ENCODE data around the gene TP53RK.

TP53RK gene

DNA sequence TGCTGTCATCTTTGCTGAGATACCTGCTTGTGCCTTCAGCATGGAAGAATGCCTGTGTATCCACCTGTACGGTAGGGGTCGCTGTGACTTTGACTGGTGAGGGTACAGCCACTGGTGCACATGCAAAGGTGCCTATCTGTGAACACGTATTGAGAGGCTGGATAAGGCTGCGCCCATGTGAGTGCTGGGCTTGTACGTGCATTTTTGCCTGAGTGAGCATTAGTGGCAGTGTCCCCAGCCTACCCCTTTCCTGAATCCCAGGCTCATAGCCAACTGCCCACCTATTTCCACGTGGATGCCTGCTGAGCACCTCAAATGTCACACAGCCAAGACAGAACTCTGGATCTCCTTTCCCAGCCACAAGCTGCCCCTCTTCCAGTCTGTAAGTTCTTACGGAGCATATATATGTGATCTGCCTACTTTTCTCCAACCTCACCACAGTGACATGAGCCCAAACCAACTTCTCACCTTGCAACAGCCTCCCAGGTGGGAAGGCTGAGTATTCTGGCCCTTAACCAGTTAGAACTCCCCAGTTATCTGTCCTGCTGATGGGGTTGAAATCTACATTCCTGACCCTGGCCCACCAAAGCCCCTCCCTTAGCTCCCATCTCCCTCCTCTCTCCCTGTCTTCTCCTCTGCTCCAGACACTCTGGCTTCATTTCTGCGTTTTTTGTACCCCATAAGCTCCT lies 19.1 kb upstream of the TP53RK start:
- TF ChIP-seq OVOL3 (tag by site-specific recombination; IDR thresholded peaks at IDR 0.05) = no peak
- TF ChIP-seq ZNF600 (tag by site-specific recombination; IDR thresholded peaks at IDR 0.05) = no peak
- TF ChIP-seq, protein P1, sequence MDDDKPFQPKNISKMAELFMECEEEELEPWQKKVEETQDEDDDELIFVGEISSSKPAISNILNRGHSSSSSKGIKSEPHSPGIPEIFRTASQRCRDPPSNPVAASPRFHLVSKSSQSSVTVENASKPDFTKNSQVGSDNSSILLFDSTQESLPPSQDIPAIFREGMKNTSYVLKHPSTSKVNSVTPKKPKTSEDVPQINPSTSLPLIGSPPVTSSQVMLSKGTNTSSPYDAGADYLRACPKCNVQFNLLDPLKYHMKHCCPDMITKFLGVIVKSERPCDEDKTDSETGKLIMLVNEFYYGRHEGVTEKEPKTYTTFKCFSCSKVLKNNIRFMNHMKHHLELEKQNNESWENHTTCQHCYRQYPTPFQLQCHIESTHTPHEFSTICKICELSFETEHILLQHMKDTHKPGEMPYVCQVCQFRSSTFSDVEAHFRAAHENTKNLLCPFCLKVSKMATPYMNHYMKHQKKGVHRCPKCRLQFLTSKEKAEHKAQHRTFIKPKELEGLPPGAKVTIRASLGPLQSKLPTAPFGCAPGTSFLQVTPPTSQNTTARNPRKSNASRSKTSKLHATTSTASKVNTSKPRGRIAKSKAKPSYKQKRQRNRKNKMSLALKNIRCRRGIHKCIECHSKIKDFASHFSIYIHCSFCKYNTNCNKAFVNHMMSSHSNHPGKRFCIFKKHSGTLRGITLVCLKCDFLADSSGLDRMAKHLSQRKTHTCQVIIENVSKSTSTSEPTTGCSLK (tag by site-specific recombination; IDR thresholded peaks at IDR 0.05) = no peak
- no peak for TF ChIP-seq ZNF785 (tag by site-specific recombination; IDR thresholded peaks at IDR 0.05)
- TF ChIP-seq ZNF518A (tag by site-specific recombination; conservative IDR thresholded peaks at IDR 0.05; ENCODE audit: low read depth) = no peak
- TF ChIP-seq IKZF3 (tag by site-specific recombination; IDR thresholded peaks at IDR 0.05) = no peak
- TF ChIP-seq SP3 (tag by site-specific recombination; IDR thresholded peaks at IDR 0.05) = no peak
- no peak for TF ChIP-seq ZNF555 (tag by site-specific recombination; conservative IDR thresholded peaks at IDR 0.05)
- TF ChIP-seq KLF10 (tag by site-specific recombination; IDR thresholded peaks at IDR 0.05) = no peak
- TF ChIP-seq ZBTB8A (tag by site-specific recombination; IDR thresholded peaks at IDR 0.05) = no peak
- TF ChIP-seq ZSCAN16 (tag by site-specific recombination; IDR thresholded peaks at IDR 0.05) = no peak
- no peak for TF ChIP-seq ZNF157 (tag by site-specific recombination; IDR thresholded peaks at IDR 0.05)
- no peak for TF ChIP-seq SALL2 (tag by site-specific recombination; IDR thresholded peaks at IDR 0.05; ENCODE audit: borderline replicate concordance)
- TF ChIP-seq ZNF610 (tag by site-specific recombination; IDR thresholded peaks at IDR 0.05; ENCODE audit: borderline replicate concordance) = no peak
- TF ChIP-seq, protein P2, sequence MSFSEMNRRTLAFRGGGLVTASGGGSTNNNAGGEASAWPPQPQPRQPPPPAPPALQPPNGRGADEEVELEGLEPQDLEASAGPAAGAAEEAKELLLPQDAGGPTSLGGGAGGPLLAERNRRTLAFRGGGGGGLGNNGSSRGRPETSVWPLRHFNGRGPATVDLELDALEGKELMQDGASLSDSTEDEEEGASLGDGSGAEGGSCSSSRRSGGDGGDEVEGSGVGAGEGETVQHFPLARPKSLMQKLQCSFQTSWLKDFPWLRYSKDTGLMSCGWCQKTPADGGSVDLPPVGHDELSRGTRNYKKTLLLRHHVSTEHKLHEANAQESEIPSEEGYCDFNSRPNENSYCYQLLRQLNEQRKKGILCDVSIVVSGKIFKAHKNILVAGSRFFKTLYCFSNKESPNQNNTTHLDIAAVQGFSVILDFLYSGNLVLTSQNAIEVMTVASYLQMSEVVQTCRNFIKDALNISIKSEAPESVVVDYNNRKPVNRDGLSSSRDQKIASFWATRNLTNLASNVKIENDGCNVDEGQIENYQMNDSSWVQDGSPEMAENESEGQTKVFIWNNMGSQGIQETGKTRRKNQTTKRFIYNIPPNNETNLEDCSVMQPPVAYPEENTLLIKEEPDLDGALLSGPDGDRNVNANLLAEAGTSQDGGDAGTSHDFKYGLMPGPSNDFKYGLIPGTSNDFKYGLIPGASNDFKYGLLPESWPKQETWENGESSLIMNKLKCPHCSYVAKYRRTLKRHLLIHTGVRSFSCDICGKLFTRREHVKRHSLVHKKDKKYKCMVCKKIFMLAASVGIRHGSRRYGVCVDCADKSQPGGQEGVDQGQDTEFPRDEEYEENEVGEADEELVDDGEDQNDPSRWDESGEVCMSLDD (tag by site-specific recombination; IDR thresholded peaks at IDR 0.05) = no peak
- no peak for TF ChIP-seq BCL11A (tag by site-specific recombination; IDR thresholded peaks at IDR 0.05; ENCODE audit: low read depth)
- TF ChIP-seq SP2 (tag by site-specific recombination; IDR thresholded peaks at IDR 0.05) = no peak
- no peaks in the 10 kb centered on the region for H3K36me3 ChIP-seq (ENCODE audit: control insufficient read depth in 2 of 2, insufficient read depth in 1 of 2, low read length in 2 of 2)
- H3K4me1 ChIP-seq (ENCODE audit: control insufficient read depth, insufficient read depth, low read length) = no peaks in the 10 kb centered on the region
- H3K27ac ChIP-seq (ENCODE audit: extremely low read depth, low read depth, low read length) = no peak overlapping the region
- H3K9me3 ChIP-seq (ENCODE audit: control insufficient read depth, insufficient read depth, low read depth, low read length) = no peaks in the 10 kb centered on the region
- no peak overlapping the region for H3K4me3 ChIP-seq (ENCODE audit: low read depth, low read length)
- POLR2A ChIA-PET = no interaction called here
- CTCF ChIA-PET = interaction anchor here (0.6 to 2.2 kb wide), 9 partner anchors 9 to 733 kb away, joined by 3 to 11 read pairs (median 4); no protein-coding TSS in a partner anchor
